AG08395 (cell line): ENCODE data around the gene SPSB2.
"Not testable (repeated sequence)": the region's sequence is repeated elsewhere in the genome, so short reads cannot be mapped to it uniquely, and the experiment has no call there.

Experiments
- DNase-seq: peaks from one replicate; pipeline ENCODE4 v3.0.0; 2012; ENCODE audit warnings: mixed read lengths, low spot score

Gene SPSB2, protein sequence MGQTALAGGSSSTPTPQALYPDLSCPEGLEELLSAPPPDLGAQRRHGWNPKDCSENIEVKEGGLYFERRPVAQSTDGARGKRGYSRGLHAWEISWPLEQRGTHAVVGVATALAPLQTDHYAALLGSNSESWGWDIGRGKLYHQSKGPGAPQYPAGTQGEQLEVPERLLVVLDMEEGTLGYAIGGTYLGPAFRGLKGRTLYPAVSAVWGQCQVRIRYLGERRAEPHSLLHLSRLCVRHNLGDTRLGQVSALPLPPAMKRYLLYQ

DNA sequence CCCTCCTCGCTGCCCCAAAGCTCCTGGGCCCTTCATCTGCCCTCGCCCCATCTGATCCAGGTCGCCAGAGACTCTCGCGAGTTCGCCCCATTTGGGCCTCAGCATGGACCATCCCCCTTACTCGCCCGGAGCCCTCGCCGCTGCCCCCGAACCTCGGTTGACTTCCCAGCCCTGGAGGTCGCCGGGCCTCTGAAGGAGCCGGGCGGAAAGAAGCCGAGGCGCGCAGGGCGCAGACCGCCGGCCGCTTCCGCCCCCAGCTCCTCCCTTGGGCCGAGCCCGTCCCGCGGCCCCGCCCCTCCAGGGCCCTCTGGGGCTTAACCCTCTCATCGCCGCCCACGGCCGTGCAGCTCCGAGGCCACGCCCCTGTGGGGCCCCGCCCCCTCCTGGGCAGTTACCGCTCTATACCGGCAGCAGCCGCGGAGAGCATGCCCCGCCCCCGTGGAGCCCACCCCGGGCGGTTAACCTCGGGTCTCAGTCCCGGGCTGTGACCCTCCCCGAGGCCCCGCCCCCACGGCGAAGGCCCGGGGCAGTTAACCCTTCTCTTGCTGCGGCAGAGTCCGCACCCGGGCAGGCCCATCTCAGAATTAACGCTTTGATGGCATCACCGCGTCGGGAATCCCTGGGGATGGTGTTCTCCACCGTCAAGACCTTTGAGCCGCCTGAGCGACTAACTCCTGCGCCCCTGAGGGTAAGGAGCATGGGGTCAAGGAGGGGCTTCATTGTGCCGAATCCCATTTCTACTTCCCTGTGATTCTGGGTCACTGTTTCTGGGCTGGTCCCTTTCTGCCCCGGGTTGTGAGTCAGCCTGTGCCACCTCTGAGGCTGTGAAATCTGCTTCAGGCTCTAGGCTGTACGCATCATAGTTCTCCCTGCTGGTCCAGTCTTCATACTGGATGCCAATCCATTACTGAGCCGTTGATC lies at the start of gene SPSB2:
SPSB2 (minus strand) TSS at position 210 of the 921 bp plus-strand sequence. CDS start 402 bp downstream, outside the sequence.
- peak; percentile 97 for DNase-seq

DNA sequence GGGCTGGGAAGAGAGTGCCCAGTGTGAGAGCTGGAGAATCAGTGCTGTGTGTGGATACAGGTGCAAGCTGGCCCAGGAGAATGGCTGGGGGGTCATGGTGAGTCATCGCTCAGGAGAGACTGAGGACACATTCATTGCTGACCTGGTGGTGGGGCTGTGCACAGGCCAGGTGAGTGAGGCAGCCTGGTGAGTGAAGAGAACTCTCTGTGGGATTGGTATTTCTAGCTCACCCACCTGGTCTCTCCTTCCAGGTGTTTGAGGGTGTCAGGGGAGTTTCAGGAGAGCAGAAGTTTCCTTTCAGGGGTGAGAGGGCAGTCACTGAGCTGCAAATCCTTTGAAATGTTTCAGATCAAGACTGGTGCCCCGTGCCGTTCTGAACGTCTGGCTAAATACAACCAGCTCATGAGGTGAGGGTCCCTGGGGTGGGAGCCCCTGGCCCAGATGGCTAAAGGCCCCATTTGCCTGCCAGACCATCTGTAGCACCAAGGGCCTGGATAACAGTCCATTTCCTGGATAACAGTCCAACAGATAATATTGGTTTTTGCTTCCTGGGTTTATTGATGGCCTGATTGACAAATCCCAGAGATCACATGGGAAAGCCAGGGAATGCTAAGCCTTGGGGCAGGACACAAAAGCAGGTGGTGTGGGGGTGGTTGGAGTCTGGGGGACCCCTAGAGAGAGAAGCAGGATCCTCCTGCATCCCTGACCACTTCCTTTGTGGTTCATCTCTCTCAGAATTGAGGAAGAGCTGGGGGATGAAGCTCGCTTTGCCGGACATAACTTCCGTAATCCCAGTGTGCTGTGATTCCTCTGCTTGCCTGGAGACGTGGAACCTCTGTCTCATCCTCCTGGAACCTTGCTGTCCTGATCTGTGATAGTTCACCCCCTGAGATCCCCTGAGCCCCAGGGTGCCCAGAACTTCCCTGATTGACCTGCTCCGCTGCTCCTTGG lies 49.2 kb upstream of the SPSB2 start:
- DNase-seq, result no peak

DNA sequence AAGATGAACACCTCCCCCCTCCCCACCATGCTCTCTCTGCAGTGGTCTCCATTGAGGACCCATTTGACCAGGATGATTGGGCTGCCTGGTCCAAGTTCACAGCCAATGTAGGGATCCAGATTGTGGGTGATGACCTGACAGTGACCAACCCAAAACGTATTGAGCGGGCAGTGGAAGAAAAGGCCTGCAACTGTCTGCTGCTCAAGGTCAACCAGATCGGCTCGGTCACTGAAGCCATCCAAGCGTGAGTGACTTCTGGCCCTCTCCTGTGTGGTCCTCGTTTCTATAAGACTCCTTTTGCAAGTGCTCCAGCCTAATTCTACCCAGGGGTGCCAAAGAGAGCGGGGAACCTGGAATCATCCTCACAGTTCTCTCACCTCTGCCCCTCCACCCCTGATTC lies 48.4 kb upstream of the SPSB2 start:
- no peak for DNase-seq

DNA sequence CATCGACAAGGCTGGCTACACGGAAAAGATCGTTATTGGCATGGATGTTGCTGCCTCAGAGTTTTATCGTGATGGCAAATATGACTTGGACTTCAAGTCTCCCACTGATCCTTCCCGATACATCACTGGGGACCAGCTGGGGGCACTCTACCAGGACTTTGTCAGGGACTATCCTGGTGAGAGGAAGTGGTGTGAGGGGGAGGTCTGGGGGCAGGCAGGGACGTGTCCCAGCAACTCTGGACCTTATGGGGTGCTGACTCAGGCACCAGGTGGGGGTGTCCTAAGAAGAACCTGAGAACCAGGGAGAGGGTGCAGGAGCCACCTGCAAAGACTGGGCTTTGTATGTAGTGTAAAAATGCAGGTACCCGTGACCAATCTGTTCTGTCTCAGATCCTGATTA lies 46.5 kb upstream of the SPSB2 start:
- DNase-seq, result no peak

DNA sequence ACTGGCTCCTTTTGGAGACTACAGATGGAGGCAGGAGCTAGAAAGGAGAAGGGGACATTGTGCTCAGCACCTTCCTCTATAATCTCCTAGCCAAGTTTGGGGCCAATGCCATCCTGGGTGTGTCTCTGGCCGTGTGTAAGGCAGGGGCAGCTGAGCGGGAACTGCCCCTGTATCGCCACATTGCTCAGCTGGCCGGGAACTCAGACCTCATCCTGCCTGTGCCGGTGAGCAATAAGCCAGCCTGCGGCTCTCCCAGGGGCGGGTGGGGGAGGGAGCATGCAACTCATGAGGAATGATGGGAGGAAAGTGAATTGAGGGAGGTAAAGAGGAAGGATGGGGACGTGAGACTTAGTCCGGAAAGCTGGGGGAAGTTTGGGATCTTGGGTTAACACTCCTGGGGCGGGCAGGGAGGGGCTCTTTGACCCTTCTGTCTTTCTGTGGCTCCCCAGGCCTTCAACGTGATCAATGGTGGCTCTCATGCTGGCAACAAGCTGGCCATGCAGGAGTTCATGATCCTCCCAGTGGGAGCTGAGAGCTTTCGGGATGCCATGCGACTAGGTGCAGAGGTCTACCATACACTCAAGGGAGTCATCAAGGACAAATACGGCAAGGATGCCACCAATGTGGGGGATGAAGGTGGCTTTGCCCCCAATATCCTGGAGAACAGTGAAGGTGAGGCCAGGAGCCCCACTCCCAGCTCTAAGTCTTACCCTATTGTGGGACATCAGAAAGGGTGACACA lies 44.6 kb upstream of the SPSB2 start:
- no peak for DNase-seq

DNA sequence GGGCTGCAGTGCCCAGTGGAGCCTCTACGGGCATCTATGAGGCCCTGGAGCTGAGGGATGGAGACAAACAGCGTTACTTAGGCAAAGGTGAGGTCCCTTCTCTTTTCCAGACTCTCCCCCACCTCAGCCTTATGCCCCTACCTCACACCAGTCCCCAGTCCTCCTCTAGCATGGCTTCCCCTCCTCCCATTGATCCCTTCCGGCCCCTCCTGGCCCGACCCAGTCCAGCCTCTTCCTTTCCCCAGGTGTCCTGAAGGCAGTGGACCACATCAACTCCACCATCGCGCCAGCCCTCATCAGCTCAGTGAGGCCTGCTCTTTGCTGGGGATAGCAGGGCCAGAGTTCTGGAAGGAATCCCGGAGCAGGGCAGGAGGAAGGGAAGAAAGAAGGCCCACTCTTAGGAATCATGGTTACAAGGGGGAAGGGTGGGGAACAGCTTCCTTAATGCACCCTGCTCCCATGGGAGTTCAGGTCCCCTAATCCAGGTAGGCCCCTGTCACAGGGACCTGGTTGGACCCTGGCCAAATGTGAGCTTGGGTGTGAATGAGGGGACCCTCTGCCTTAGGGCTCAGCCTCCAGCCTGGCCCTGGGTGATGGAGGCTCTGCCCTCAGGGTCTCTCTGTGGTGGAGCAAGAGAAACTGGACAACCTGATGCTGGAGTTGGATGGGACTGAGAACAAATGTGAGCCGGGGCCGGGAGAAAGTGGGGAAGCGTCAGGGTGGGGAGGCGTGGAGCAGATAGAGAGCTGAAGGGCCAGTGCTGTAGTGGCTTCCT lies 43.5 kb upstream of the SPSB2 start:
- DNase-seq, result no peak

DNA sequence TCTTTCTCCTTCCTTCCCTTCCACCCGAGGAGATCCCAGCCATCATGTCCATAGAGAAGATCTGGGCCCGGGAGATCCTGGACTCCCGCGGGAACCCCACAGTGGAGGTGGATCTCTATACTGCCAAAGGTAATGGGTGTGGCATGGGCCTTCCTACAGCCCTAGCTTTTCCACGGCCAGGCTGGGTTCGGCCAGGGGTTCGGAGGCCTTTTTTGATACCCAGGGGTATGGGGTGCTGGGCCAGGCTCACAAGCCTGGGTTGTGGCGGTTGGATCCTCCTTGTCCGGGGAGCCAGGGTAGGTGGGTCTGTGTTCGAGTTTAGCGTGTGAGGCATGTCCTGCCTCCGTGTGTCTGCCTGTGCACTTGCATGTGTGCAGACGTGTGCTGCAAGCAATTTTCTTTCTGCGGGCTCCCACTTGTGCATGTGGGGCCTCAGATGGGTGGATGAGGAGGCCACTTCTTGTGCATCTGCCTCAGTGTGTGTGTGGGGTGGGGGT lies 42.7 kb upstream of the SPSB2 start:
- DNase-seq, result no peak

DNA sequence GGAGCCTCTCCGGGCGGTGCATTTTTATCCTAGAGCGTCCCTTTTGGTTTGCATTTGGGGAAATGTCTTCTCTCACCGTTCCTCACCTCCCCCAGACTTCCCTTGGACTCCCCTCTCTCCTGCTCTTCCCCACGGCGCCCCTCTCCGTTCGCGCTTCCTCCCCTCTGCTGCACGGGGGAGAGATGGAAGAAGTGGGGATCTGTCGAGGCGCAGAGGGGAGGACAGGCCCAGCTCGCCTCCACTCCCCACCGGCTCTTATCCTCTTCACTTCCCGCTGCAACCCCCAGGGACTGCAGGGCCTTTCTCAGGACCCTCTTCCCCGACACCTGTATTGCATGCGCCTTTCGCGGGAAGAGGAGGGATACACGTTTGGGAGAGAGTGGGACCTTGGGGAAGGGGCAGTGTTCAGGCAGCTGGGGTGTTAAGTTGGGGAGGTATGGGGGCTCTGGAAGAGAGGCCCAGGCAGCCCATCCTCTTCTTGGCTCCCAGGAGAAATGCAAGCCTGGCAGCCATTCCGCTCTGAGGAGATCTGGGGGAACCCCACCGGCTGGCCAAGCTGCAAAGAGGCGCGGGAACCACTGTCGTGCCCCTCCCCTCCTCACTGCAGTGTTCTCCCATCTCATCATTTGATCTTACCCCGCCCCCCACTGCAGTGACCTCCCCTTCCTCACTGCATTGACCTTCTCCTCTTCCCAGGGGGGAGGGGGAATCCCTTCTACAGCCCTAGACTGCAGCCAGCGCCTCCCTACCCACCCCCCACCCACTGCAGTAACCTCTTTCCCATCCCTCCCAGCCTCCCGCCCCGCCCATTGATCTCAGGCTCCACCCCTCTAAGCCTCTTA lies 42.1 kb upstream of the SPSB2 start:
- DNase-seq, result no peak

DNA sequence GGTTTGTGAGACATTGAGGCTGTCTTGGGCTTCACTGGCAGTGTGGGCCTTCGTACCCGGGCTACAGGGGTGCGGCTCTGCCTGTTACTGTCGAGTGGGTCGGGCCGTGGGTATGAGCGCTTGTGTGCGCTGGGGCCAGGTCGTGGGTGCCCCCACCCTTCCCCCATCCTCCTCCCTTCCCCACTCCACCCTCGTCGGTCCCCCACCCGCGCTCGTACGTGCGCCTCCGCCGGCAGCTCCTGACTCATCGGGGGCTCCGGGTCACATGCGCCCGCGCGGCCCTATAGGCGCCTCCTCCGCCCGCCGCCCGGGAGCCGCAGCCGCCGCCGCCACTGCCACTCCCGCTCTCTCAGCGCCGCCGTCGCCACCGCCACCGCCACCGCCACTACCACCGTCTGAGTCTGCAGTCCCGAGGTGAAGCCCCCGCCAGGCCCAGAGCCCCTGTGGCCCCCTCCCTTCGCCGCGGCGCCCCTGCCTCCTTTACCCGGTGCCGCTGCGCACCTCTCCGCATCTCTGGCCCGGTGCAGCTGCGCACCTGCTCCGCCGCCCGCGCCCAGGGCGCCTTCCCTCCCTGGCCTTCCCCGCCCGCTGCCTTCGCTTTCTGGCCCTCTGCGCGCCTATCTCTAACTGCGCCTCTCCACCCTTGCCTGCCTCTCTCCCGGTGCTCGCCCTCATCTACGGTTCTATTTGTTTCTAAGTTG lies 41.3 kb upstream of the SPSB2 start, which contains the start of gene ENO2:
ENO2 (plus strand) TSS at position 335 of the 701 bp plus-strand sequence. CDS start 1,253 bp downstream, outside the sequence.
- DNase-seq, result peak; percentile 87

DNA sequence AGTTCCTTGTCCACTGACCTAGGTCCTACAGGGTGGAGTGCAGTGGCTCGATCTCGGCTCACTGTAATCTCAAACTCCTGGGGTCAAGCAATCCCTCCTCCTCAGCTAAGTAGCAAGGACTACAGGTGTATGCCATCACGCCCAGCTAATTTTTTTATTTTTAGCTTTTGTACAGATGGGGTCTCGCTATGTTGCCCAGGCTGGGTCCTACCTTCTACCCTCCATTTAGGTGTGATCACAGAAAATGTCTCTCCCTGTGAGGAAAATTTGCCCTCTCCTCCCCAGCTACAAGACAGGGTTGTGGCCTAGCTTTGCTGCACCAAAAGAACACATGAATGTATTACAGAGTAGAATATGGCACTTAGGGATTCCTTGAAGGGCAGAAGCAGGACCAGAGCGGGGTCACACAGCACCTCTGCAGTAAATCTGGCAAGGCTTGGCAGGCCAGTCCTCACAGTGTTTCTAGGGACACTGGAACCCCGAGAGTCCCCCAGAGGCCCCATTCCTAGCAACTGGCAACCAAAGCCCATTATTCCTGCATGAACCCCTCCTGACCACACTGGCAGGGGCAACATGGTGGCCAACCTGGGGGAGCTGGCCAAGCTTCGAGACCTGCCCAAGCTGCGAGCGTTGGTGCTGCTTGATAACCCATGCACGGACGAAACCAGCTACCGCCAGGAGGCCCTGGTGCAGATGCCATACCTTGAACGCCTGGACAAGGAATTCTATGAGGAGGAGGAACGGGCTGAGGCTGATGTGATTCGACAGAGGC lies 39.2 kb upstream of the SPSB2 start:
- DNase-seq, result no peak

DNA sequence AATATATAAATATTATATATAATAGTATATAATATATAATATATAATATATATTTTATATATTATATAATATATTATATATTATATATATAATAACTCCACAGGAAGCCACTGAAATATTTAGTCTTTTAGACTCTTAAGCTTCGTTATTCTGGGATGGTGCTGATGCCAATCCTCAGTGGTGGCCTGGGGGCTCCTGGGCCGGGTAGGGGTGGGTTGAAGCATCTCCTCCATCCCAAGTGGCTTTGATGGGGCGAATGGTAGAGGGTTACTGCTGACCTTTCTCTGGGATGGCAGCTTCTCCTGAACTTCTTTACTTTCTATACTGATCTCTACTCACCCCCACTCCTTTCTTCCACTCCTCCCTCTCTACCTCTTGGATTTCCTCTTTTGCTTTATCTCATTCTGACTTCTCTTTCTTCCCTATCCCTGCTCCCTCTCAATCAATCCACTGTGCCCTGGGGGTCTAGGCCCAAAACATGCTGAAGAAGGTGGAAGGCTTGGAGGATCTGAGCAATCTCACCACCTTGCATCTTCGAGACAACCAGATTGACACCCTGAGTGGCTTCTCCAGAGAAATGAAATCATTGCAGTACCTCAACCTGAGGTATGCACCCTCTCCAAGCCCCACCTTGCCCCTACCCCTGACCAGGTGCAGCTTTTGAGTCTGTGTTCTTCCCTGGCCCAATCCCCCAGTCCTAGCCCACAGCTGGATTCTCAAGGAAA lies 36.5 kb upstream of the SPSB2 start:
- DNase-seq, result no peak

DNA sequence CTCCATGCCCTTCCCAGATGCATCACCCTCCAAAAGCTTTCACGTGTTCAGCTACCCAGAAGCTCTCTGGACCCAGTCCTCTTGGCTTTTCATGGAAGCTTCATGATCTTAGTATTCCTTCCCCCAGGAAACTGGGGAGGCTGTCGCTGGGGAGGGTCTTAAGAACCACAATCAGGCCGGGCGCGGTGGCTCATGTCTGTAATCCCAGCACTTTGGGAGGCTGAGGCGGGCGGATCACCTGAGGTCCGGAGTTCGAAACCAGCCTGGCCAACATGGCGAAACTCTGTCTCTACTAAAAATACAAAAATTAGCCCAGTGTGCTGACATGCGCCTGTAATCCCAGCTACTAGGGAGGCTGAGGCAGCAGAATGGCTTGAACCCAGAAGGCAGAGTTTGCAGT lies 35.0 kb upstream of the SPSB2 start:
- DNase-seq, result not testable (repeated sequence)

DNA sequence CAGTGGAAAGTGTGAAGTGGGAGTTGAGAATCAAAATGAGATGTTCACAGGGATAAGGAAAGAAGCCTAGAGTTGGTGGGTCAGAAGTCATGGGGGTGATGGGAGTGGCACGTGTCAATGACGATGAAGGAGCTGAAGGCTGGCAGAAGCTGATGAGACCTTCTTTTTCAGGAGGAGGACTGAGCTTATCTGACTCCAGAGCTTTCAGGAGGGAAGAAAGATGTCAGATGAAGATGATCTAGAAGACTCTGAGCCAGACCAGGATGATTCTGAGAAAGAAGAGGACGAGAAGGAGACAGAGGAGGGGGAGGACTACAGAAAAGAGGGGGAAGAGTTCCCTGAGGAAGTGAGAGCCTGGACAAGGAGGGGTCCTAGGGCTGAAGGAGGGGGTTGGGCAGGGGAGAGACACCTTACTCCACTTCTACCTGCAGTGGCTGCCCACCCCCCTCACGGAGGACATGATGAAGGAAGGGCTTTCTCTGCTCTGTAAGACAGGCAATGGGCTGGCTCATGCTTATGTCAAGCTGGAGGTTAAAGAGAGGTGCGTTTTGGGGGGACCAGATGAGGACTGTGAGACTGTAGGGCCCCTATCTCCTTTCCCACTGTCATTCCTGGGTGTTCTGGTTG lies 32.4 kb upstream of the SPSB2 start:
- no peak for DNase-seq

DNA sequence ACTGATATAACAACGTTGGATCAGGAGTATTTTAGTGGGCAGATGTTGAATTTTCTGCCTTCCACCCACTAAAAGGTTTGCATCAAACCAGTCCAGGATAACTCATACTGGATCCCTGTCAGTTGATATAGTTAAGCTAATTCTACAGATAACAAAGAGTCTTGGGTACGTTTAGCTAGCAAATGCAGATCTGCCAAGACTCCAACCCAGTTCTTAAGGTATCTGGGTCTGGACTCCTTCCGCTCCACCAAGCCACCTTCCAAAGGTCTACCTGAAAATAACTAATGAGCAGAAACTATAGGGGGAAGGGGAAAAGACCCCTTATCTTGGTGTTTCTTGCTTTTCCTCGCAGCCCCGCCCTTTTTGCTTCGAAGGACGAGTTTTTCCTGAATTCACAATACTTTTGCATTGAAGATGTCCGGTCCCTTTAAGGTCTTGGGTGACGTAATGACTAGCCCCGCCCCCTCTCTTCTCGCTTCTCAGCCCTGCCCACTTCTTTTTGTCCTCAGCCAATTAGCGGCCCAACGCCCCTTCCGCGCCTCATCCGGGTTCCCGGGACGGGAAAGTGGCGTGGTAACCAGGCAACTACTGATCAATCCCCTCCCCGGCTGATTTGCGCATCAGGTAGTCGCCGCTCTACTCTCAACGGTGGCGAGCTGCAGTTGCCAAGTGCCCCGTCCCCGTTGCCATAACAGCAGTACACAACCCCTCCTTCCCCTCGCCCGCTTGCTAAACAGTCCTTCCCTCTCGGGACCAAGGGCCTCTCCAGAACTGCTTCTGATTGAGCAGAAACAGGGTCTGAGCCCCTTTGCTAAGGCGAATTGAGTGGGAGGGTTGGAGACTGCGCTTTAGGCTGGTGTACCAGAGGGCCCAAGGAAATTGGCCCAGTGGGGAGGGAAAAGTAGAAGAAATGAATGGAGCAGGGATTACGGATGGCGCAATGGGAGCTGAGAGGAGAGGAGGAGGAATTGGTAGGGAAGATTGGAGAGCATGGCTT lies 31.5 kb upstream of the SPSB2 start, which contains the start of gene LRRC23:
LRRC23 (plus strand) TSS at position 543 of the 997 bp plus-strand sequence. CDS start 812 bp downstream, outside the sequence.
- peak; percentile 96 for DNase-seq

DNA sequence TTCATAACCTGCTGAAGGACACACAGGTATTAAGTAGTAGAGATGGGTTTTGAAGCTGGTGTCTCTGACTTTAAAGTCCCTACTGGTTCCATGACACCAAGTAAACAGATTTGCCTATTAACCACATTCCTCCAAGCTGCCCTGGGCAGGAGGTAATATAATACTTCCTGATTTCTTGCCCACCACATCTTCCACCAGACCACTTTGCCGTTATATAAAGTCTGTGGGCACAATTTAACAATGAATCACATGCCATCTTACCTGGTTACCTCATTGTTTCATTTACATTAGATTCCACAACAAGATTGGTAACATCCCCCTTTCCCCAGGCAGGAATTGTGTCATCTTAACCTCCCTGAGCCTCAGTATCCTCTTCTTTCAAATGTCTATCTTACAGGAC lies 30.6 kb upstream of the SPSB2 start:
- no peak for DNase-seq
